Measurements from ENCODE around the gene EPHB2.

GRCh38 chr1:22921452-22922126 lies 210.9 kb downstream of the EPHB2 start:
- TF ChIP-seq CTCF (IDR thresholded peaks at IDR 0.05) (no peak), POLR2A (IDR thresholded peaks at IDR 0.05) (no peak)
